ENCODE data around the gene KCND2.

GRCh38 chr7:120600607-120601006 is 327.6 kb downstream of the KCND2 start:
- TF ChIP-seq POLR2A (IDR thresholded peaks at IDR 0.05; ENCODE audit: extremely low read depth, insufficient read length): no peak
- TF ChIP-seq CTCF (IDR thresholded peaks at IDR 0.05; ENCODE audit: low read depth, low read length): no peak

All from NB4 (cell line).